Keratinocyte (primary cell): ENCODE data around the gene TNIK. TPM values are rescaled to one million over a fixed set of nuclear protein-coding genes. Genes with fewer than 3 reads are reported as not detected.

Source experiments
- DNase-seq: peaks from one replicate; pipeline ENCODE4 v3.0.0-alpha.2; 2011; ENCODE audit warnings: low read depth, missing footprints, low spot score
- FAIRE-seq: peaks from 2 replicates; lab custom pipeline; 2011; peaks lifted over from hg19 to GRCh38; lab: Jason Lieb, UNC
- H2AFZ ChIP-seq: 2 replicates; pipeline ENCODE4 v1.6.0; 2012; ENCODE audit warnings: low read length, control low read depth, inconsistent platforms; ENCODE audit not compliant: control insufficient read depth
- H3K27ac ChIP-seq: 2 replicates; pipeline ENCODE4 v1.5.1; 2011; ENCODE audit warnings: low read length; ENCODE audit not compliant: control insufficient read depth, insufficient read depth
- H3K27me3 ChIP-seq: 3 replicates; pipeline ENCODE4 v1.6.0; 2011; ENCODE audit warnings: low read length; ENCODE audit not compliant: control insufficient read depth, insufficient read depth; ENCODE audit errors: extremely low read depth
- H3K36me3 ChIP-seq, 2 experiments: 2 replicates in 1 of 2; 3 replicates in 1 of 2; pipeline ENCODE4 v1.5.1; 2011; ENCODE audit warnings: low read length in 2 of 2, mild to moderate bottlenecking in 1 of 2; ENCODE audit not compliant: control insufficient read depth in 2 of 2, insufficient read depth in 2 of 2; ENCODE audit errors: extremely low read depth in 1 of 2
- H3K4me1 ChIP-seq: 3 replicates; pipeline ENCODE4 v1.5.1; 2011; ENCODE audit warnings: low read length; ENCODE audit not compliant: control insufficient read depth, insufficient read depth; ENCODE audit errors: extremely low read depth
- H3K4me2 ChIP-seq: 3 replicates; pipeline ENCODE4 v1.6.0; 2011; ENCODE audit warnings: low read depth, low read length; ENCODE audit not compliant: control insufficient read depth, insufficient read depth; ENCODE audit errors: extremely low read depth
- H3K4me3 ChIP-seq, 3 experiments: fragments of 200-600 bp in 1 of 3; sonication (generic) in 1 of 3; 2 replicates in 2 of 3; 3 replicates in 1 of 3; pipeline ENCODE4 v1.5.1; 2011 to 2016; ENCODE audit warnings: low read length in 3 of 3, mild to moderate bottlenecking in 3 of 3, control low read depth in 2 of 3, inconsistent platforms in 1 of 3, low read depth in 1 of 3, mixed read lengths in 1 of 3, mixed run types in 1 of 3, moderate library complexity in 1 of 3; ENCODE audit not compliant: control insufficient read depth in 2 of 3, insufficient read depth in 2 of 3; ENCODE audit errors: extremely low read depth in 1 of 3
- H3K79me2 ChIP-seq: 2 replicates; pipeline ENCODE4 v1.6.0; 2012; ENCODE audit warnings: low read length; ENCODE audit not compliant: control insufficient read depth, insufficient read depth
- H3K9ac ChIP-seq: 3 replicates; pipeline ENCODE4 v1.6.0; 2011; ENCODE audit warnings: low read length; ENCODE audit not compliant: control insufficient read depth, insufficient read depth; ENCODE audit errors: extremely low read depth
- H3K9me1 ChIP-seq: 3 replicates; pipeline ENCODE4 v1.6.0; 2011; ENCODE audit warnings: low read length; ENCODE audit not compliant: control insufficient read depth, insufficient read depth; ENCODE audit errors: extremely low read depth
- H3K9me3 ChIP-seq: 2 replicates; pipeline ENCODE4 v1.5.1; 2012; ENCODE audit warnings: low read depth, low read length; ENCODE audit not compliant: control insufficient read depth
- H4K20me1 ChIP-seq: 3 replicates; pipeline ENCODE4 v1.6.0; 2011; ENCODE audit warnings: low read length; ENCODE audit not compliant: control insufficient read depth, insufficient read depth; ENCODE audit errors: extremely low read depth
- EZH2 ChIP-seq: IDR thresholded peaks from one replicate; pipeline ENCODE4 v1.6.1; 2012; ENCODE audit warnings: inconsistent platforms, mild to moderate bottlenecking, low read length, moderate library complexity
- dilution Hi-C: fragments of 300-500 bp; cut with MboI; formaldehyde crosslinking; loops from one replicate; pipeline ENCODE4 v1.7.0; 2020; ENCODE audit warnings: low sequenced_read_pairs; ENCODE audit not compliant: extremely low pct_ligation_motif_present
- polyA plus RNA-seq, 5 experiments: library from polyadenylated mRNA; depleted of rRNA in 3 of 5; stranded (reverse) in 3 of 5; stranded (forward) in 1 of 5; unstranded in 1 of 5; fragments of >200 nt; gene quantifications; 1 replicate in 1 of 5; 2 replicates in 3 of 5; 3 replicates in 1 of 5; pipeline versions ENCODE4 v1.2.1 to v1.2.3, GENCODE V29; 2011 to 2012; ENCODE audit warnings: missing spikeins in 2 of 5, low read depth in 1 of 5, low replicate concordance in 1 of 5
- TF ChIP-seq, protein P1 (sequence below), 3 experiments: IDR thresholded peaks in 1 of 3; conservative IDR thresholded peaks in 1 of 3; optimal IDR thresholded peaks in 1 of 3; 2 replicates in 2 of 3; 3 replicates in 1 of 3; pipeline versions ENCODE3 to v1.5.1; 2011; ENCODE audit warnings: low read length in 3 of 3, mild to moderate bottlenecking in 3 of 3, moderate library complexity in 2 of 3, control low read depth in 1 of 3, inconsistent platforms in 1 of 3; ENCODE audit not compliant: insufficient read depth in 2 of 3; ENCODE audit errors: extremely low read depth in 1 of 3

The TNIK gene
- polyA plus RNA-seq, 1 donor (not counting 4 experiments of a cell fraction or from before 2014, with no cell fraction given): 4.4 TPM

DNA sequence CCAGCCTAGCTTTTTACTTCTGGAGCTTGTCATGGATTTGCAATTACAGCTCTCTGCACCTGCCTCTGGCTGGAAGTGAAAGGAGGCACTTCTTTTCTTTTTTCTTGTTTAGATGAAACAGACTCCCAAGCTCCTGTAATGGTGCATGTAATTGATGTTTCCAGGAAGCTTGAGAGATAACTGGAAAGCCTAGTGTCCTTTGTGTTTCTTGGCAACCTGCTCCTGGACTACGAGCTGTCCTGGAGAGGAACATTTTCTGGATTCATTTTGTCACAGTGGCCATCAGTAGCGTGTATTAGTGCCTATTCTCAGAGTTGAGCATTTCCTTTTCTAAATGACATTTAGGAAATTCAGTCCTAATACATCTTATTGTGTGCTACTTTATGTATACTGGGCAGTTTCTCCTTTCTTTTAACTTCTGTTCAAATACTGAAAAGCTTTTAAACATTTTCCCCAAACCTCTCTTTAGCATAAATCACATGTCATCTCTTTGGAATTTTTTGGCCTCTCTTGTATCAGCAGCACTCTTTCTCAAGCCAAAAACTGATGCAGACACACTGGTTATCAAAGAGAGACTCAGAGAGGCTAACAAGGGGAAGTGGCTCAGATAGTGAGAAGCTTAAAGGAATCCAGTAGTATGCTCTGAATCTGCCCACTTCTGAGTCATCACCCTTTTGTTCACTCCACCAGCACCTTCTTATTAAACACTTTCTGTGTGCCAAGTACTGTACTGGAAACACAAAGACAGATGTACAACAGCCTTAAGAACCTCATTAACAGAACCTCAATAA lies 371.0 kb downstream of the TNIK start:
- H3K4me3 ChIP-seq: no peak overlapping the region
- no peaks in the 10 kb centered on the region for H3K9me3 ChIP-seq
- DNase-seq (peak; percentile 53), FAIRE-seq (peak; percentile 88)
- H3K4me2 ChIP-seq: peak overlapping the region; percentile 48
- peaks cover 2% of the 10 kb centered on the region for H3K9me1 ChIP-seq
- no peaks in the 10 kb centered on the region for H3K27me3 ChIP-seq
- TF ChIP-seq, protein P1, sequence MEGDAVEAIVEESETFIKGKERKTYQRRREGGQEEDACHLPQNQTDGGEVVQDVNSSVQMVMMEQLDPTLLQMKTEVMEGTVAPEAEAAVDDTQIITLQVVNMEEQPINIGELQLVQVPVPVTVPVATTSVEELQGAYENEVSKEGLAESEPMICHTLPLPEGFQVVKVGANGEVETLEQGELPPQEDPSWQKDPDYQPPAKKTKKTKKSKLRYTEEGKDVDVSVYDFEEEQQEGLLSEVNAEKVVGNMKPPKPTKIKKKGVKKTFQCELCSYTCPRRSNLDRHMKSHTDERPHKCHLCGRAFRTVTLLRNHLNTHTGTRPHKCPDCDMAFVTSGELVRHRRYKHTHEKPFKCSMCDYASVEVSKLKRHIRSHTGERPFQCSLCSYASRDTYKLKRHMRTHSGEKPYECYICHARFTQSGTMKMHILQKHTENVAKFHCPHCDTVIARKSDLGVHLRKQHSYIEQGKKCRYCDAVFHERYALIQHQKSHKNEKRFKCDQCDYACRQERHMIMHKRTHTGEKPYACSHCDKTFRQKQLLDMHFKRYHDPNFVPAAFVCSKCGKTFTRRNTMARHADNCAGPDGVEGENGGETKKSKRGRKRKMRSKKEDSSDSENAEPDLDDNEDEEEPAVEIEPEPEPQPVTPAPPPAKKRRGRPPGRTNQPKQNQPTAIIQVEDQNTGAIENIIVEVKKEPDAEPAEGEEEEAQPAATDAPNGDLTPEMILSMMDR (optimal IDR thresholded peaks at IDR 0.05 in 1 of 3, IDR thresholded peaks at IDR 0.05 in 1 of 3, conservative IDR thresholded peaks at IDR 0.05 in 1 of 3; ENCODE audit: extremely low read depth in 1 of 3, insufficient read depth in 2 of 3, low read length in 3 of 3): no peak
- TF ChIP-seq EZH2: no peak
- peaks cover 0 to 1% of the 10 kb centered on the region in 2 experiments for H3K36me3 ChIP-seq
- H2AFZ ChIP-seq: no peak overlapping the region
- H3K79me2 ChIP-seq: no peaks in the 10 kb centered on the region
- no peak overlapping the region for H3K9ac ChIP-seq
- dilution Hi-C loops: no loop called here
- H3K27ac ChIP-seq: no peak overlapping the region
- H4K20me1 ChIP-seq: no peaks in the 10 kb centered on the region
- peaks cover 16% of the 10 kb centered on the region for H3K4me1 ChIP-seq

DNA sequence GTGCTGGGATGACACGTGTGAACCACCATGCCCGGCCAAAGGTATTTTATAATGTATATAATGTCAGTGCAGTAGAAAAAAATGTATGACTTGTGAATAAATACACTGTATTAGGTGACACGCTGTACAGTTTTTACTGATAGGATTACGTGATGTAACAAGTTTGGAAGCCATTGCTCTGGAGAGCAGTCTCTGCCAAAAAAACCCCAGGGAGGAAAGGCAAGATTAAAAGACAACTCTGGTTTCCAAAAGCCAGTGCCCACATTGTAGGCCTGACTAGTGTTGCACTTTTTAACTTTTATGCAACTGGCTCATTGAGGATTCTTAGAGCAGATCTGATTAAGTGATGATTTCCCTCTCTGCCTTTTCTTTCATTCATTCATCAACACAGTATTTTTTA lies 371.7 kb downstream of the TNIK start:
- Histone ChIP-seq H3K36me3 (peaks cover 0 to 1% of the 10 kb centered on the region in 2 experiments), H3K4me2 (no peak overlapping the region), H3K4me3 (no peak overlapping the region), H3K4me1 (peaks cover 16% of the 10 kb centered on the region), H3K27me3 (no peaks in the 10 kb centered on the region), H3K79me2 (no peaks in the 10 kb centered on the region), H4K20me1 (no peaks in the 10 kb centered on the region), H3K9me1 (peaks cover 2% of the 10 kb centered on the region), H3K9me3 (no peaks in the 10 kb centered on the region), H3K27ac (no peak overlapping the region), H2AFZ (no peak overlapping the region), H3K9ac (no peak overlapping the region)
- dilution Hi-C loops: no loop called here
- TF ChIP-seq EZH2: no peak
- TF ChIP-seq, protein P1 (optimal IDR thresholded peaks at IDR 0.05 in 1 of 3, IDR thresholded peaks at IDR 0.05 in 1 of 3, conservative IDR thresholded peaks at IDR 0.05 in 1 of 3; ENCODE audit: extremely low read depth in 1 of 3, insufficient read depth in 2 of 3, low read length in 3 of 3): no peak
- DNase-seq (no peak), FAIRE-seq (no peak)
